Astrocyte (in vitro differentiated cells and primary cell): ENCODE data around the gene PEX3. TPM values are rescaled to one million over a fixed set of nuclear protein-coding genes. Genes with fewer than 3 reads are reported as not detected.

Source experiments
- DNase-seq: peaks from one replicate; pipeline ENCODE4 v3.0.0-alpha.2; 2010; ENCODE audit warnings: low read depth
- FAIRE-seq: peaks from 2 replicates; lab custom pipeline; 2011; peaks lifted over from hg19 to GRCh38; lab: Jason Lieb, UNC
- H2AFZ ChIP-seq: 2 replicates; pipeline ENCODE4 v1.6.0; 2012; ENCODE audit warnings: low read depth, low read length, inconsistent platforms
- H3K27ac ChIP-seq: 2 replicates; pipeline ENCODE4 v1.5.1; 2011; ENCODE audit warnings: low read depth, low read length, inconsistent platforms
- H3K27me3 ChIP-seq: 2 replicates; pipeline ENCODE4 v1.6.0; 2011; ENCODE audit warnings: low read length, inconsistent platforms; ENCODE audit not compliant: insufficient read depth
- H3K36me3 ChIP-seq: 2 replicates; pipeline ENCODE4 v1.5.1; 2011; ENCODE audit warnings: low read length, inconsistent platforms; ENCODE audit not compliant: insufficient read depth
- H3K4me1 ChIP-seq: 2 replicates; pipeline ENCODE4 v1.5.1; 2011; ENCODE audit warnings: low read length, inconsistent platforms; ENCODE audit not compliant: insufficient read depth
- H3K4me2 ChIP-seq: 2 replicates; pipeline ENCODE4 v1.6.0; 2012; ENCODE audit warnings: low read length, inconsistent platforms
- H3K4me3 ChIP-seq: 2 replicates; pipeline ENCODE4 v1.5.1; 2011; ENCODE audit warnings: low read depth, mild to moderate bottlenecking, low read length, inconsistent platforms; ENCODE audit not compliant: insufficient read depth
- H3K79me2 ChIP-seq: 2 replicates; pipeline ENCODE4 v1.6.0; 2012; ENCODE audit warnings: mild to moderate bottlenecking, low read length, inconsistent platforms; ENCODE audit not compliant: insufficient read depth
- H3K9ac ChIP-seq: 2 replicates; pipeline ENCODE4 v1.6.0; 2012; ENCODE audit warnings: mild to moderate bottlenecking, low read length, inconsistent platforms
- H3K9me3 ChIP-seq: 2 replicates; pipeline ENCODE4 v1.5.1; 2012; ENCODE audit warnings: low read depth, mild to moderate bottlenecking, low read length, inconsistent platforms; ENCODE audit not compliant: insufficient read depth
- H4K20me1 ChIP-seq: 2 replicates; pipeline ENCODE4 v1.6.0; 2012; ENCODE audit warnings: low read length, inconsistent platforms; ENCODE audit not compliant: insufficient read depth
- H3K27ac Mint-ChIP-seq: one replicate; pipeline ENCODE4 v1.8.0; 2021; ENCODE audit warnings: mild to moderate bottlenecking, mixed read lengths; ENCODE audit not compliant: unreplicated experiment
- H3K27me3 Mint-ChIP-seq: one replicate; pipeline ENCODE4 v1.8.0; 2021; ENCODE audit warnings: low read depth, mixed read lengths; ENCODE audit not compliant: unreplicated experiment
- H3K36me3 Mint-ChIP-seq: one replicate; pipeline ENCODE4 v1.8.0; 2021; ENCODE audit warnings: low read depth, mixed read lengths; ENCODE audit not compliant: unreplicated experiment
- H3K4me1 Mint-ChIP-seq: one replicate; pipeline ENCODE4 v1.8.0; 2021; ENCODE audit warnings: low read depth, mixed read lengths; ENCODE audit not compliant: unreplicated experiment
- H3K4me3 Mint-ChIP-seq: one replicate; pipeline ENCODE4 v1.8.0; 2021; ENCODE audit warnings: mild to moderate bottlenecking, moderate library complexity, mixed read lengths; ENCODE audit not compliant: unreplicated experiment
- H3K9me3 Mint-ChIP-seq: one replicate; pipeline ENCODE4 v1.8.0; 2021; ENCODE audit warnings: mild to moderate bottlenecking, mixed read lengths; ENCODE audit not compliant: unreplicated experiment
- CTCF ChIP-seq: IDR thresholded peaks from 2 replicates; pipeline ENCODE4 v1.5.1; 2011; ENCODE audit warnings: low read depth, mild to moderate bottlenecking, inconsistent platforms, low read length, moderate library complexity; ENCODE audit not compliant: insufficient read depth
- EZH2 ChIP-seq: IDR thresholded peaks from 2 replicates; pipeline ENCODE4 v1.6.1; 2012; ENCODE audit warnings: mild to moderate bottlenecking, low read length, inconsistent platforms; ENCODE audit not compliant: insufficient read depth
- total RNA-seq: library from RNA; stranded (reverse); gene quantifications from 2 replicates; pipeline ENCODE4 v1.2.1, GENCODE V29; 2021

Gene PEX3
- total RNA-seq, 1 donor from 2014 or later, result 14.2 TPM

- H2AFZ ChIP-seq, result no peak overlapping the region
- Mint-ChIP-seq H3K4me3 (no peak overlapping the region), H3K27ac (no peak overlapping the region), H3K9me3 (no peaks in the 10 kb centered on the region), H3K4me1 (peaks cover 4% of the 10 kb centered on the region), H3K36me3 (peaks cover 20% of the 10 kb centered on the region), H3K27me3 (no peaks in the 10 kb centered on the region)
- H3K27ac ChIP-seq, result no peak overlapping the region
- H3K4me1 ChIP-seq, result no peaks in the 10 kb centered on the region
- no peaks in the 10 kb centered on the region for H3K79me2 ChIP-seq
- H3K4me3 ChIP-seq, result no peak overlapping the region
- no peak for TF ChIP-seq EZH2
- TF ChIP-seq CTCF, result no peak
- H3K9me3 ChIP-seq, result no peaks in the 10 kb centered on the region
- H3K27me3 ChIP-seq, result no peaks in the 10 kb centered on the region
- H3K4me2 ChIP-seq, result no peak overlapping the region
- FAIRE-seq, result no peak
- peaks cover 32% of the 10 kb centered on the region for H3K36me3 ChIP-seq
- H4K20me1 ChIP-seq, result no peaks in the 10 kb centered on the region
- H3K9ac ChIP-seq, result no peak overlapping the region
- DNase-seq, result no peak
Observed at GRCh38 chr6:143498428-143498827, 47.8 kb downstream of the PEX3 start.

- Histone ChIP-seq H3K36me3 (peaks cover 19% of the 10 kb centered on the region), H3K27ac (no peak overlapping the region), H3K4me3 (no peak overlapping the region), H3K4me2 (no peak overlapping the region), H3K9ac (no peak overlapping the region), H2AFZ (no peak overlapping the region), H3K79me2 (no peaks in the 10 kb centered on the region), H4K20me1 (no peaks in the 10 kb centered on the region), H3K27me3 (no peaks in the 10 kb centered on the region), H3K9me3 (no peaks in the 10 kb centered on the region), H3K4me1 (no peaks in the 10 kb centered on the region)
- Mint-ChIP-seq H3K4me3 (no peak overlapping the region), H3K36me3 (peaks cover 20% of the 10 kb centered on the region), H3K9me3 (no peaks in the 10 kb centered on the region), H3K4me1 (peaks cover 4% of the 10 kb centered on the region), H3K27me3 (no peaks in the 10 kb centered on the region), H3K27ac (no peak overlapping the region)
- no peak for DNase-seq
- TF ChIP-seq EZH2 (no peak), CTCF (peak; percentile 10)
- no peak for FAIRE-seq
Observed at GRCh38 chr6:143501851-143502250, 51.2 kb downstream of the PEX3 start.

- H3K9me3 Mint-ChIP-seq, result no peaks in the 10 kb centered on the region
- Histone ChIP-seq H3K36me3 (peaks cover 17% of the 10 kb centered on the region), H2AFZ (no peak overlapping the region), H4K20me1 (peaks cover 6% of the 10 kb centered on the region), H3K4me3 (no peak overlapping the region), H3K9me3 (no peaks in the 10 kb centered on the region), H3K79me2 (peaks cover 16% of the 10 kb centered on the region), H3K9ac (no peak overlapping the region), H3K4me1 (no peaks in the 10 kb centered on the region), H3K27me3 (no peaks in the 10 kb centered on the region), H3K4me2 (no peak overlapping the region), H3K27ac (no peak overlapping the region)
- no peaks in the 10 kb centered on the region for H3K27me3 Mint-ChIP-seq
- H3K4me3 Mint-ChIP-seq, result no peak overlapping the region
- FAIRE-seq (no peak), DNase-seq (no peak)
- H3K36me3 Mint-ChIP-seq, result peaks cover 12% of the 10 kb centered on the region
- H3K4me1 Mint-ChIP-seq, result peaks cover 6% of the 10 kb centered on the region
- no peak for TF ChIP-seq EZH2
- no peak for TF ChIP-seq CTCF
- no peak overlapping the region for H3K27ac Mint-ChIP-seq
Observed at GRCh38 chr6:143504369-143504768, 53.8 kb downstream of the PEX3 start.
